ENCODE data around the gene NEFH. TPM values are rescaled to one million over a fixed set of nuclear protein-coding genes. Genes with fewer than 3 reads are reported as not detected.

Gene NEFH
- total and polyA plus RNA-seq, 9 donors: 0.14 to 5.1 (median 3.1) TPM

GRCh38 chr22:29459773-29460172 lies 20.2 kb upstream of the NEFH start:
- H3K9me3 ChIP-seq (replicated peaks; ENCODE audit: control insufficient read depth, low read depth, low read length): no peaks in the 10 kb centered on the region
- no peak for DNase-seq
- no peaks in the 10 kb centered on the region for H3K27me3 ChIP-seq (ENCODE audit: control insufficient read depth, insufficient read depth, low read length)
- 45% methylated on average over 6 of the region's 9 CpGs for WGBS (ENCODE audit: insufficient coverage)
- no peak overlapping the region for H3K27ac ChIP-seq (ENCODE audit: low read length)
- no peak overlapping the region for H3K4me3 ChIP-seq (ENCODE audit: low read length)
- H3K36me3 ChIP-seq (ENCODE audit: control insufficient read depth, insufficient read depth, low read length): no peaks in the 10 kb centered on the region
- peaks cover 4% of the 10 kb centered on the region for H3K4me1 ChIP-seq (ENCODE audit: control insufficient read depth, insufficient read depth, low read length)

- Histone ChIP-seq H3K9me3 (replicated peaks; ENCODE audit: control insufficient read depth, low read depth, low read length) (no peaks in the 10 kb centered on the region), H3K4me3 (ENCODE audit: low read length) (no peak overlapping the region), H3K27me3 (ENCODE audit: control insufficient read depth, insufficient read depth, low read length) (peaks cover 2% of the 10 kb centered on the region), H3K36me3 (ENCODE audit: control insufficient read depth, insufficient read depth, low read length) (no peaks in the 10 kb centered on the region), H3K27ac (ENCODE audit: low read length) (no peak overlapping the region), H3K4me1 (ENCODE audit: control insufficient read depth, insufficient read depth, low read length) (peaks cover 2% of the 10 kb centered on the region)
- WGBS (ENCODE audit: insufficient coverage): 85% methylated on average over 4 of the region's 5 CpGs
- DNase-seq: no peak
These were observed 18.8 kb upstream of the NEFH start for GRCh38 chr22:29461263-29461662.

DNA sequence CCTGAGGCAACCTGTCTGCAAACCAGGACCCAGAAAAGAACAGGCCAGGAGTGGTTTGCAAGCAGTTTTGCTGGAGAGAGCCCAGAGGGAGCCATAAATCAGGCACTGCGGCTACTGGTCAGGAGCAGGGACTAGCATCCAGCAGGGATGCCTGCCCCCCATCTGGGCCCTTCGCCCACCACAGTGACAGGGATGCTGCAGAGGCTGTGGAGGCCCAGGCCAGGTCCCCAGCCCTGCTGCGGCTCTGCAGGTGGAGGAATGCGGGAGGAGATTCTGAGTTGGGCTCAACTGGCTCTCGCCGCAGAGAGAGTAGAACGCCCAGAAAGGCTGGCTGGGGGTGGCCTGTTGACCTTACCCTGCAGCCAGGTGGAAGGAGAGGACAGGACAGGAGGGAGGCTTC lies 16.4 kb upstream of the NEFH start:
- no peak overlapping the region for H3K4me3 ChIP-seq (ENCODE audit: low read length)
- 60% methylated on average over 7 of the region's 7 CpGs for WGBS (ENCODE audit: insufficient coverage)

DNA sequence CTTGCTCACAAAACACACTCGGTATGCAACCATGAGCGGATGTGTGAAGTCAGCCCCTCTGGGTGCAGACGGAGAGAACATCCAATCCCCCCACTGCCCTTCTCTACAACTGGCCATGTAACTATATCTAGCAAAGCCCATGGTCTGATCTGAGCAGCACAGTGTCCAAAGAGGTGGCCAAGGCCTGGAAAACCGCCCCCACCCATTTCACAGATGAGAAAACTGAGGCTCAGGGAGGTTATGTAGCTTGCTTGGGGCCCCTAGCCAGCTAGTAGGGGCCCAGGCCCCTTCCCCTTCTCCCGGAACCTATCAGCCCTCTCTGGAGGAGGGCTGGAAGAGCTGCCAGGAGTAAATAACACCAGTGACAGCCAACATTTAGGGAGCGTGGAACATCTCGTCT lies 15.4 kb upstream of the NEFH start:
- no peak overlapping the region for H3K4me3 ChIP-seq (ENCODE audit: low read length)
- H3K9me3 ChIP-seq (replicated peaks; ENCODE audit: control insufficient read depth, low read depth, low read length): no peaks in the 10 kb centered on the region
- WGBS (ENCODE audit: insufficient coverage): 58% methylated on average over 5 of the region's 7 CpGs
- H3K4me1 ChIP-seq (ENCODE audit: control insufficient read depth, insufficient read depth, low read length): no peaks in the 10 kb centered on the region
- peaks cover 15% of the 10 kb centered on the region for H3K27me3 ChIP-seq (ENCODE audit: control insufficient read depth, insufficient read depth, low read length)
- DNase-seq: no peak
- no peak overlapping the region for H3K27ac ChIP-seq (ENCODE audit: low read length)
- no peaks in the 10 kb centered on the region for H3K36me3 ChIP-seq (ENCODE audit: control insufficient read depth, insufficient read depth, low read length)

More for the DNA sequence above, 16.4 kb upstream of the NEFH start:
- Histone ChIP-seq H3K9me3 (replicated peaks; ENCODE audit: control insufficient read depth, low read depth, low read length) (no peaks in the 10 kb centered on the region), H3K27ac (ENCODE audit: low read length) (no peak overlapping the region), H3K36me3 (ENCODE audit: control insufficient read depth, insufficient read depth, low read length) (no peaks in the 10 kb centered on the region), H3K4me1 (ENCODE audit: control insufficient read depth, insufficient read depth, low read length) (no peaks in the 10 kb centered on the region), H3K27me3 (ENCODE audit: control insufficient read depth, insufficient read depth, low read length) (peaks cover 8% of the 10 kb centered on the region)
- DNase-seq: no peak

DNA sequence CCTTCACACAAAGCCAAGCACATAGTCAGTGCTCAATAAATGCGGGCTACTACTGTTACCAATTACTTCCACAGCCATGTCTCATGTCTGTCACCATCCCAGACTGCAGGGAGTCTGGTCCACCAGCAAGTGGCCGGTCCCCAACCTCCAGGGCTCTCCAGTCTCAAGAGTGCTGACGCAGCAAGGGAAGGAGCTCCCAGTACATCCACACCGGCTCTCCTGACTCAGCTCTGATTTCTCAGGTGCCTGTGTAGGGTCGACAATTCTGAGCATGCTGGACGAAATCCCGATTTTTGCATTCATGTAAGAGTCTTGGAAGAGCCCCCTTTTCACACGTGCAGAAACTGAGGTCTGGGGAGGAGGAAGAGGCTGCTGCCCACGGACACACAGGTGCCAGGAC lies 10.3 kb upstream of the NEFH start:
- H3K36me3 ChIP-seq (ENCODE audit: control insufficient read depth, insufficient read depth, low read length): no peaks in the 10 kb centered on the region
- no peaks in the 10 kb centered on the region for H3K9me3 ChIP-seq (replicated peaks; ENCODE audit: control insufficient read depth, low read depth, low read length)
- DNase-seq: no peak
- H3K4me1 ChIP-seq (ENCODE audit: control insufficient read depth, insufficient read depth, low read length): peaks cover 8% of the 10 kb centered on the region
- H3K27me3 ChIP-seq (ENCODE audit: control insufficient read depth, insufficient read depth, low read length): peaks cover 45% of the 10 kb centered on the region
- 42% methylated on average over 7 of the region's 9 CpGs for WGBS (ENCODE audit: insufficient coverage)
- H3K27ac ChIP-seq (ENCODE audit: low read length): no peak overlapping the region
- H3K4me3 ChIP-seq (ENCODE audit: low read length): no peak overlapping the region

DNA sequence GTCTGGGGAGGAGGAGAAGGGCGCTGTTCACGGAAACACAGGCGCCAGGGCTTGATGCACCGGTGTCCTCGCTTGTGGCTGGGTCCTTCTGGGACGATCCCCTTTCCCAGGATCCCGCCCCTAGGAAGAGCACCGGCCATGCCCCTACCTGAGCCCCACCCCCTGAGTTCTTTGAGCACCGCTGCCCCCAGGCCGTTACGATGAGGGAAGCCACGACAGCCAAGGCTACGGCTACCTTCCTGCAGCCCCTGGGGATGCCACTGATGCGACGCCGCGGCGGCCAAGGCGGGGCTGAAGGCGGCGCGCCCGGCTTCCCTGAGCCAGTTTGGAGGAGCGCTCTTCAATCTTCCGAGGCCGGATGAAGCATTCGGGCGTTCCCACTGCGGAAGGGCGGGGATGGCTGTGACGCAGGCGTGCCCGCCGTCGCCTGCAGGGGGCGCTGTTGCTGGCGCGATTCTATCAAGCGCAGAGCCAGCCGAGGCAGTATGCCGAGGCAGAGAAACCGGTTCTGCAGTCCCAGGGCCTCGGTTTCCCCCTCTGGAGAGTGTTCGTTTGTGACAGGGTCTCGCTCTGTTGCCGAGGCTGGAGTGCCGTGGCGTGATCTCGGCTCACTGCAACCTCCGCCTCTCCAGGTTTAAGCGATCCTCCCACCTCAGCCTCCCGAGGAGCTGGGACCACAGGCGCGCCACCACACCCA lies 9.7 kb upstream of the NEFH start:
- Histone ChIP-seq H3K4me3 (ENCODE audit: low read length) (peak overlapping the region; percentile 3), H3K4me1 (ENCODE audit: control insufficient read depth, insufficient read depth, low read length) (peaks cover 8% of the 10 kb centered on the region), H3K36me3 (ENCODE audit: control insufficient read depth, insufficient read depth, low read length) (no peaks in the 10 kb centered on the region), H3K27me3 (ENCODE audit: control insufficient read depth, insufficient read depth, low read length) (peaks cover 45% of the 10 kb centered on the region), H3K27ac (ENCODE audit: low read length) (no peak overlapping the region), H3K9me3 (replicated peaks; ENCODE audit: control insufficient read depth, low read depth, low read length) (no peaks in the 10 kb centered on the region)
- 6% methylated on average over 45 of the region's 54 CpGs for WGBS (ENCODE audit: insufficient coverage)
- peak; percentile 57 for DNase-seq

DNA sequence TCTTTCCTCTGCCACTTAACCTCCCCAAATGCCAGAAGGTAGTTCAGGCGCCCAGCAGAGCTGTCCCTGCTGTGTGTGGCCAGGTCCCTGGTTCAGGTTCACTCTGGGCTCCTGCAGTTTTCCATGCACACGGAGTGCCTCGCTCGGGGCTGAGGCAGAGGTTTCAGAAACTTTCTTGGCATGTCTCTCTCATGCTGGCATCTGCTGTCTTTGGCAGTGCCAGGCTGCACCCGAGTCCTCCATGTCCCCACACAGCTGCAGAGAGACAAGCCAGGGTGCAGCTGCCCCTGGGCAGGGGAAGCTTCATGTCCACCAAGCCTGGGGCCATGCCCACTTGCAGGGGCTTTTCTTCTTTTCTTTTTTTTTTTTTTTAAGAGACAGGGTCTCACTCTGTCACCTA lies 7.0 kb upstream of the NEFH start:
- Histone ChIP-seq H3K27me3 (ENCODE audit: control insufficient read depth, insufficient read depth, low read length) (peaks cover 55% of the 10 kb centered on the region), H3K4me1 (ENCODE audit: control insufficient read depth, insufficient read depth, low read length) (peaks cover 8% of the 10 kb centered on the region), H3K9me3 (replicated peaks; ENCODE audit: control insufficient read depth, low read depth, low read length) (no peaks in the 10 kb centered on the region), H3K27ac (ENCODE audit: low read length) (no peak overlapping the region), H3K36me3 (ENCODE audit: control insufficient read depth, insufficient read depth, low read length) (no peaks in the 10 kb centered on the region), H3K4me3 (ENCODE audit: low read length) (no peak overlapping the region)
- 74% methylated on average over 5 of the region's 5 CpGs for WGBS (ENCODE audit: insufficient coverage)
- DNase-seq: no peak

DNA sequence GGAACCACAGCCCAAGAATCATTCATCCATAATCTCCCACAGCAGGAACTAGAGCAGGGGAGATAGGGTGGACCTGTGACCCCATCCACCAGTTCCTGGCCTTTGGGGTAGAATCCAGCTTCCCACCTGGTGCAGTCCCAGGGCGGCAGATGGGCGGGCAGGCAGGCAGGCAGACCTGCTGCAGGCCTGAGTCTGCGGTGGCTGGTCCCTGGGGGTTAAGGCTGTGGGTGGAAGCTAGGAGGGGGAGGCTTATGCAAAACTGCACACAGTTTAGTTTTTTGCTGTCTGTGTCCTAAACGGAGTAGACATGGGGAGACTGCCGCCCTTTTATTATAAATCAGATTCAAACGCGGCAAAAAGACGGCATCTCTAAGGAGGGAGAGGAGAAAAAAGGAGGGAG lies 4.5 kb upstream of the NEFH start:
- Histone ChIP-seq H3K27me3 (ENCODE audit: control insufficient read depth, insufficient read depth, low read length) (peaks cover 60% of the 10 kb centered on the region), H3K36me3 (ENCODE audit: control insufficient read depth, insufficient read depth, low read length) (no peaks in the 10 kb centered on the region), H3K27ac (ENCODE audit: low read length) (no peak overlapping the region), H3K9me3 (replicated peaks; ENCODE audit: control insufficient read depth, low read depth, low read length) (no peaks in the 10 kb centered on the region), H3K4me3 (ENCODE audit: low read length) (no peak overlapping the region), H3K4me1 (ENCODE audit: control insufficient read depth, insufficient read depth, low read length) (peaks cover 8% of the 10 kb centered on the region)
- DNase-seq: no peak
- 88% methylated on average over 5 of the region's 8 CpGs for WGBS (ENCODE audit: insufficient coverage)

DNA sequence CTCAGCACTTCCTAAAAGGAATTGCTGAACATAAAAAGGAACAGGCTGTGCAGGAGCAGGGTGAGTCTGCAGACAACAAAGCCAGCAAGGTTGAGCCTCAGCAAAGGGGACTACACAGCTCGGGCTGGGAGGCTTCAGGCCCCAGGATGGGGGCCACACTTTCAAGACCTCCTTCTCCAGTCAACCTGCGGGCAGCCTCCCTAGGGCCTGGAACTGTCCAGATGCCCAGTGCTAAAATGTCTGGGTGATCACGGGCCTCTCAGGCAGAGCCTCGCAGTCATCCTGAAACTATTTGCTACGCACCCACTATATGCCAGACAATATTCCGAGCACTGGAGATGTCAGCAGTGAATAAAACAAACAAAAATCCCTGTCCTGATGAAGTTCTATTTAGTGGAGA lies 3.9 kb upstream of the NEFH start:
- WGBS (ENCODE audit: insufficient coverage): 16% methylated on average over 3 of the region's 6 CpGs
- H3K27ac ChIP-seq (ENCODE audit: low read length): no peak overlapping the region
- no peak for DNase-seq
- peaks cover 59% of the 10 kb centered on the region for H3K27me3 ChIP-seq (ENCODE audit: control insufficient read depth, insufficient read depth, low read length)
- peaks cover 9% of the 10 kb centered on the region for H3K4me1 ChIP-seq (ENCODE audit: control insufficient read depth, insufficient read depth, low read length)
- H3K36me3 ChIP-seq (ENCODE audit: control insufficient read depth, insufficient read depth, low read length): no peaks in the 10 kb centered on the region
- H3K9me3 ChIP-seq (replicated peaks; ENCODE audit: control insufficient read depth, low read depth, low read length): no peaks in the 10 kb centered on the region
- H3K4me3 ChIP-seq (ENCODE audit: low read length): no peak overlapping the region

DNA sequence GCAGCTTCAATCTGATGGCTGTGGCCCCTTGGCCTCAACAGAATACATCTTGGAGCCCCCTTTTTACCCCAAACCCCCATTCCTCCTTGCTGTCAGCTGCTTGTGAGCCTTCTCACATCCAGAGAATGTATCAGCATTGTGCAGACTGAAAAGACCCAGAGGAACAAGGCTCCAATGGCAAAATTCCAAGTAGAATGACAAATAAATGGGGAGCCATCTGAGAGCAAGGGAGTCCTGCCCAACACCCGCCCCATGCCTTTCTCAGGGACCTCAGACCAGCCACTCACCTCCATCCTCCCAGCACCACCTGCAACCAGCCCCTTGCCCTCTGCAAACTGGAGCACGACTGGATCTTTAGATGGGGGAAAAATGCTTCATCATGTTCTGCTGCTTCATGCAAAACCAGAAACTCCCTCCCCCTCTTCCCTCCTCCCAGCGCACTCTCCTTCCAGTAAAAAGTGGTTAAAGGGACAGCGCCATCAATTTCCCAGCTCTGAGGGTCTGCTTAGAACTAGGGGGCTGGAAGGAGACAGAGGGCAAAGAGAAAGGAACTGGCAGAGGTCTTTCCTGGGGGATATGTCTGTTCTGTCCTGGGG lies 2.2 kb upstream of the NEFH start:
- no peaks in the 10 kb centered on the region for H3K9me3 ChIP-seq (replicated peaks; ENCODE audit: control insufficient read depth, low read depth, low read length)
- no peak for DNase-seq
- no CpG with 5 or more reads among the region's 4 CpGs for WGBS (ENCODE audit: insufficient coverage)
- no peaks in the 10 kb centered on the region for H3K36me3 ChIP-seq (ENCODE audit: control insufficient read depth, insufficient read depth, low read length)
- H3K4me3 ChIP-seq (ENCODE audit: low read length): no peak overlapping the region
- H3K27me3 ChIP-seq (ENCODE audit: control insufficient read depth, insufficient read depth, low read length): peaks cover 67% of the 10 kb centered on the region
- no peak overlapping the region for H3K27ac ChIP-seq (ENCODE audit: low read length)
- H3K4me1 ChIP-seq (ENCODE audit: control insufficient read depth, insufficient read depth, low read length): peaks cover 17% of the 10 kb centered on the region
